T-helper 1 cell (primary cell): ENCODE data around the gene TCP11L2.
A peak's percentile ranks its signal among the peaks of the same experiment; 100 is the strongest.
"Not testable (repeated sequence)": the region's sequence is repeated elsewhere in the genome, so short reads cannot be mapped to it uniquely, and the experiment has no call there.

Experiments
- DNase-seq, 5 donors: peaks; one replicate each; pipeline ENCODE4 v3.0.0-alpha.2; 2012 to 2020

The TCP11L2 gene

GRCh38 chr12:106345746-106346145 is 43.2 kb downstream of the TCP11L2 start:
- no peak for DNase-seq

GRCh38 chr12:106348411-106348810 is 45.9 kb downstream of the TCP11L2 start:
- DNase-seq, result no peak

DNA sequence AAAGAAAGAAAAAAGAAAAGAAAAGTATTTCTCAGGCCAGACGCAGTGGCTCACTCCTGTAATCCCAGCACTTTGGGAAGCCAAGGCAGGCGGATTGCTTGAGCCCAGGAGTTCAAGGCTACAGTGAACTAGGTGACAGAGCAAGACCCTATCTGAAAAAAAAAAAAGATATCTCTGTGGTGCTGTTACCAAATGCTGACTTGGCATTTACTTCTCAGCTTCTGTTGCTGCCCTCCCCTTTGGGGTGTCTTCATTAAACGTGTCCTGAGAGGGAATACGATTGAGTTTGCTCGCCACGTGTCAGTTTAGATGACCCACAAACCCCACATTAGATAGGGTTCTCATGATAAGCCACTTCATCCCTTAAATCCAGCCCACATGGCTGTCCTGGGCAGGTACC is 50.6 kb downstream of the TCP11L2 start:
- DNase-seq, result no peak

DNA sequence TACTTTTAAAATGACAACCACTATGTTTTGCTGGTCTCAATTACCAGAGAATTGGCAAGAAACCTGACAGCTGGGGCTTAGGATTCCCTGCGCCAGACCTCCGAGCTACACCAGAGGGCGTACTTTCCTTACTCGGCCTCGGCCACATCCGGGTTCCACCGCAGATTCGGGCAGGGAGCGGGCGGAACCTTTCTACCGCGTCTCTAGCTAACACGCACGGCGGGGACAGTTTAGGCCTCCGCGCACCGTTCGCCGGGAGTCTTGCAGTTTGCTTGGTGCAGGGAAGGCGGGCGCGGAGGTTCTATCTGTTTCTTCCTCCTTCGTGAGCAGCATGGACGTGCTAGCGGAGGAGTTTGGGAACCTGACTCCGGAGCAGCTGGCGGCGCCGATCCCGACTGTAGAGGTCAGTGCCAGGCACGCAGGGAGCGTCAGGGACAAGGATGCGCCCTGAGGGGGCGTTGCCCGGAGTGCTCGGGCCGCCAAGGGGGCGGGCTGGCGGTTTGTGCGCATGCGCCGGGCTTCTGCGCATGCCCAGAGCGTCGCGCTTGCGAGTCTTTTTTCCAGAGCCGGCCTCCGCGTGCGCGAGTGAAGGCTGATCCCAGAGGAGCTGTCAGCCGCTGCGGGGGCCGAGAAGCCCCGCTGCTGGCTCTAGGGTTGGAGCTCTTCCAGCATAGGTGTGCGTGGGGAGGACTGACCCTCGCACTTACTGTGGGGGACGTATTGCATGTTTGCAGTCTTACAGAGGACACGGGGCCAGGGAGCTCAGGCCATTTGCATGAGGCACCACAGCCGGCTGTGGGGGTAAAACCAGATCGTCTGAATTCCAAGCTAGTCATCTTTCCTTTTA is 55.2 kb downstream of the TCP11L2 start, which contains the start of gene POLR3B:
Gene POLR3B (plus strand): TSS at position 200 of the 847 bp plus-strand sequence. CDS start 132 bp downstream, at position 332.
- peak; percentile 90 to 96 (median 94) for DNase-seq

GRCh38 chr12:106358396-106359241 is 56.1 kb downstream of the TCP11L2 start:
- DNase-seq, result no peak

DNA sequence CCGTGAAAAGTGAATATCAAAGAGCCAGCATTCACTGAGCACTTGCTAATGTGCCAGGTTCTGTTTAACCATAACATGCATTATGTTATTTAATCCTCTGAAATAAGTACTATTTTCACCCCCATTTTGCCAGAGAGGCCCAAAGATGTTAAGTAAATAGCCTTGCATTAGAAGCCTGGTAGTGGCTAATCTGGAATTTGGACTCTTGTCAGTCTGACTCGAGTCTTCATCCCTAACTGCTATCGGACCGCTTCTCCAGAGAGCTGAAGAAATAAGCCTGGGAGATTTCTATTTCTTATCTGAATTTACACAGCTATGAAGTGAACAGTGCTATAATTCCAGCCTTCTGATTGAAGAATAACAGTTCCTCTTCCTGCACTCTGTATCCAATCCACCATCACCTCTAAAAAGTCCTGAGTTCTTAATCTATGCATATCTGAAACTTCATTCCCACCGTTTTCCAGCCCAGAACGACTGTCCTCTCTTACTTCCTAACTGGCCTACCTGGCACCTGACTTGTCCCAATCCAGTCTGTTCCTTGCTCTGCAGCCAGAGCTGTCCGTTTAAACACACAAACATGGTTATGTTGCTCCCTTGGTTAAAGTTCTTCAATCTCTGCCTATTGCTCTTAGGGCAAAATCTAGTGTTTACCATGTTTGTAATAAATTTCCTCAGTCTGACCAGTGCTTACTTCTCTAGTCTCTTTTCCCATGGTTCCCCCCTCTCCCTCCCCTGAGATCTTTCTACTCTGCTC is 57.3 kb downstream of the TCP11L2 start:
- no peak for DNase-seq

DNA sequence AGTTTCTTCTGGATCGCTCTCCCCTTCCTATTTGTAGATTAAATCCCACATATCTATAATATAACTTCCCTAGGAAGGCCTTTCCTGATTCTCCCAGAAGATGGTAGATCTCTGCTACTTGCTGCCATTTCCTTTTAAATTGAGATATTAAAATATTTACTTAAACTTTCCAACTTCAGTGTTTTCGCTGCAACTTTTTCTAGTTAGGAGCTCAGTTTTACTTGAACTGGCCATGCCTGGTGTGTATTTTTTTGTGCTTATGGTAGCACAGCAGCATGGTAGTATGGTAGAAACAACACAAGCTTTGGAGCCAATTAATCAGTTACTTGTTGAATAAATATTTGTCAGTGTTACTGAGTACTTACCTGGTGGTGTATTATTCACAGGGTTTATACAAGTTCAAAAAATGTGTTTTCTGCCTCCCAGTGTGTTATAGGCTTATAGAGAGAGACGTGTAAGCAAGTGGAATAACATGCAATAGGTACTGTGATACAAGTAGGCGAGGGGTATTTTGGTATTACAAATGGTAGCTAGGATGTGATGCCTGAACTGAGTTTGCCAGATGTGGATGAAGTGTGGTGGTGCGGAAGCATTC is 58.0 kb downstream of the TCP11L2 start:
- no peak for DNase-seq

DNA sequence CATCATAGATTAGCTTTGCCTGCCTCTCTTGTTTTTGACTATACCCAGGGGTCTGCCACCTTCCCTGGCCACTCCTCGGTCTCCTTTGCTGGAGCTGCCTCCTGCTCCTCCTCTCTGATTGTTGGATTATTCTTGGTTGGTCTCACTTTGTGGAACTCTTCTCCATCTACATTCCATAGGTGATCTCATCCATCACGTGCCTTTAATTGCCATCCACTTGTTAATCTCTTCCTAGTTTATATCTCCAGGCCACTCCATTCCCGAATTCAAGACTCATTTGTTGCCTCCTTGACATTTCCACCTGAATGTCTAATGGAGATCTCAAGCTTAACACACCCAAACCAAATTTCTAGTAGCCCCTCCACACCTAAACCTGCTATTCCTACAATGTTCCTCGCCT is 60.4 kb downstream of the TCP11L2 start:
- DNase-seq, result no peak

DNA sequence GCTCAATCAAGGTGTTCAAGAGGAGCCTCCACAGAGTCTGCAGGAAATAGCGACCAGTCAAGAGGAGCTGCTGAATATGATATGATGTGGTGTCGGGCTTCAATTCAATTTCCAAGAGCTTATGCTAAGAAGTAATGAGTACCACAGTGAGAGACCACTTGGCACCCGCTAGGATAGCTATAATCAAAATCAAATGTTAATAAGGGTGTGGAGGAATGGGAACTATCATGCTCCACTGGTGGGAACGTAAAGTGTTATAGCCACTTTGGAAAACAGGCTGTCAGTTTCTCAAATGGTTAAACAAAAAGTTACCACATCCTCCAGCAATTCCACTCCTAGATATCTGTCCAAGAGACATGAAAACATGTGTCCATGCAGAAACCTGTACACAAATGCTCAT is 61.7 kb downstream of the TCP11L2 start:
- no peak for DNase-seq

GRCh38 chr12:106369624-106370346 is 67.3 kb downstream of the TCP11L2 start:
- no peak for DNase-seq

DNA sequence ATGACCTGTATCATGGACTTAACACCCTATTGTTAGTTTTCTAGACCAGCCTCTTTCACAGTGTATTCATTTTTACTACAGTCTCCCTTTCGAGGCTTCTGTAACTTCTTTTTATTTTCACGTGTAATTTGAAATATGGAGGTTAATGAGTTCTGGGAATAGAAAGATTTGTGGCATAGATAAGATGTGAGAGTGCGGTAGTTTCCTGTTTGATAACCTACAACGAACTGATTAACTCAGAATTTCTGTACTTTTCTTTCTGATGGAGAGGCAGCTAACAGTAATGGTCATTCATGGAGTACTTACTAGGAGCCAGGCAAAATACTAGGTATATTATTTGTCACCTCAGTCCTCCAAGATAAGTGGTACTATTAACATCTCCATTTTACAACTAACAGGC is 76.3 kb downstream of the TCP11L2 start:
- DNase-seq, result peak in 1 of 5 donors; percentile 20

- no peak for DNase-seq
Measured at GRCh38 chr12:106380954-106381353, 78.4 kb downstream of the TCP11L2 start.

DNA sequence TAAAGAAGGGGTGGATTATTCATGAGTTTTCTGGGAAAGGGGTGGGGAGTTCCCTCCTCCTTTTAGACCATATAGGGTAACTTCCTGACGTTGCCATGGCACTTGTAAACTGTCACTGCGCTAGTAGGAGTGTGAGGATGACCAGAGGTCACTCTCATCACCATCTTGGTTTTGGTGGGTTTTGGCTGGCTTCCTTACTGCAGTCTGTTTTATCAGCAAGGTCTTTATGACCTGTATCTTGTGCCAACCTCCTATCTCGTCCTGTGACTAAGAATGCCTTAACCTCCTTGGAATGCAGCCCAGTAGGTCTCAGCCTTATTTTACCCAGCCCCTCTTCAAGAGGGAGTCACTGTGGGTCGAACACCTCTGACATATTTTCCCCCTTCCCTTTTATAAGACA is 79.3 kb downstream of the TCP11L2 start:
- not testable (repeated sequence) for DNase-seq

DNA sequence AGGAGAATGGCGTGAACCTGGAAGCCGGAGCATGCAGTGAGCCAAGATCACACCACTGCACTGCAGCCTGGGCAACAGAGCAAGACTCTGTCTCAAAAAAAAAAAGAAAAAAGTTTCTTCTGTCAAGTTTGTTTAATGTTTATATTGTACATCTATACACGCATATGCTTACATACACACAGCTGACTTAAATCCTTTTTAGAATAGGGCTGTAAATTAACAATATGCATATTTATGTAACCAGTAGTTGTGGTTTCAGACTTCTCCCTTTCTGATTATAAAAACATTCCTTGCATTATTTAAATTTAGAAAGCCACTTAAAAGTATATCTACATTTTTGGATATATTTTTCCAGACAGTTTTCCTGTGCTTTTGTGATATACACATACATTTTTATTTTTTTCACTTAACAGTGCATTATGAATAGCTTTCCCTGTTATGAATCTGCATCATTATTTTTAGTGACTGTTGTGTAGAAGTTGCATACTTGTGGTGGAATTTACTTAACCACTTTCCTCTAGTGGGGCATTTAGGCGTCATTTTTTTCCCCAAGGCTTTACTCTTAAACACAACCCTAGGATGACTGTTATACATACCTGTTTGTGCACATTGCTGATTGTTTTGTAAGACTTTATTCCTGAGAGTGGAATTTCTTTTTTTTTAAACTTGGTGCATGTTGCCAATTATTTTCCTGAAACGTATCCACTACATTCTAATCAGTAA is 84.4 kb downstream of the TCP11L2 start:
- no peak for DNase-seq

DNA sequence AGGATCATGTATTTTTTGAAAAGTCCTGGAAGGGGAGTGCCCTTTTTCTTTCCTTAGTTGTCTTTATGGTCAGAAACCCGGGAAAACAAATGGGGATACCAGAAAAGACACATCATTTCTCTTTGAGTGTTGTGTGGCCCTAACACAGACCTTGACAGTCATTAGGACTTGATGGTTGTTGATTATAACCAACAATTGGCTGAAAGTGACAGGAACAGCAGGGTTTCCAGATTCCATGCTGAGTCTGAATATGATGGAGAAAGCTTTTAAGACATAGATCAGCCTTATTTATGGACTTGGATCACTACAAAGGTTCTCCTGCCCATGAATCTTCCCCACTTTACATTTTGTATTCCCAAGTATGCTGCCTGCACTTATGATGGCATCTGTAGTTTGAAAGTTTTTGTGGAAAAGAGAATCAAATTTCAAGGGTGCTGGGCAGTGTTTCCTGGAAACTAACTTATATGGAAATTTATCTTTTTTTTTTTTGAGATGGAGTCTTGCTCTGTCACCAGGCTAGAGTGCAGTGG is 85.4 kb downstream of the TCP11L2 start:
- no peak for DNase-seq

DNA sequence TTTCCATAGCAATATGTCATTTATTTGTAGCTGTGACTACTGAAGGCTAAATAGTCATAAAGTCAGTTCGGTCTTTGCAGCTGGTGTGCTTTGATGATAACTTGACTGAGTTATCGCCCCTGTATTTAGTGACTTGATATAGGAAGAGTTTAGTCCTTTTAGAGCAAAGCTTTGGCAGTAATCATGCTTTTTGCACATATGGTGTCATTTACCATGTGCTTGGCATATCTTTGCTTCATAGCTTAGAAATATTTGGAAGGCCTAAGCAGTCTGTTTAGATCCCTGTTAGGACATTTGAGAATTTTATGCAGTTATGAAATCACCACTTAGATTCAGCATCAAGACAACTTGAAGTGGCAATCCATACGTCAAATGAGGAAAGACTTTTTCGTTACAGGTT is 86.6 kb downstream of the TCP11L2 start:
- DNase-seq, result no peak

- DNase-seq, result no peak
Measured at GRCh38 chr12:106392759-106393158, 90.2 kb downstream of the TCP11L2 start.
